ENCODE measurements around the gene NEUROG3.
A peak's percentile ranks its signal among the peaks of the same experiment; 100 is the strongest.
"Not testable (repeated sequence)": the region's sequence is repeated elsewhere in the genome, so short reads cannot be mapped to it uniquely, and the experiment has no call there.

The NEUROG3 gene

DNA sequence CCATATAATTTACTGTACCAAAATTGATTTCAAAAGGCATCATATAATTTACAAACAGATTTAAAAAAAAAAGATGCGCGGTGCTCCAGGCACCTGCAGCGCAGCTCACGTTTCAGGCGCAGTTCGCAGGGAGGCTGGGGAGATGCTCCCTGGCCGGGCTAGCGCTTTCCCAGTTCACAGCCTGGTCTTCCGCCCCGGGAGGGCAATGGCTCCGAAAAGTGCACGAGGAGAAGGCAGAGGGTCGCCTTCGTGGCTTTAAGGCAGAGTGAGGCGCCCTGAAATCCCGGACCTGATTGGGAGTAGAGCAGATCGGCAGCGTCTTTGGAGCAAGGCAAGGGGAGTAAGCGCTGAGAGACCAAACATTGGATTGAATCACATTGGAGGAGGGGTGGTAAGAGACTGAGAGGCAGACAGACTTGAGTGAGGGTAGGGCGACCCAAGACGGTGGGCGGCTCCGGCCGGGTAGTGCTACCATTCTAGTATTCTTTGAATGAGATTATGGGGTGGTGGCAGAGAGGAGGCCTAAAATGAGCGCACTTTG lies 1.5 kb downstream of the NEUROG3 start:
- DNase-seq (ENCODE audit: low read depth): no peak

DNA sequence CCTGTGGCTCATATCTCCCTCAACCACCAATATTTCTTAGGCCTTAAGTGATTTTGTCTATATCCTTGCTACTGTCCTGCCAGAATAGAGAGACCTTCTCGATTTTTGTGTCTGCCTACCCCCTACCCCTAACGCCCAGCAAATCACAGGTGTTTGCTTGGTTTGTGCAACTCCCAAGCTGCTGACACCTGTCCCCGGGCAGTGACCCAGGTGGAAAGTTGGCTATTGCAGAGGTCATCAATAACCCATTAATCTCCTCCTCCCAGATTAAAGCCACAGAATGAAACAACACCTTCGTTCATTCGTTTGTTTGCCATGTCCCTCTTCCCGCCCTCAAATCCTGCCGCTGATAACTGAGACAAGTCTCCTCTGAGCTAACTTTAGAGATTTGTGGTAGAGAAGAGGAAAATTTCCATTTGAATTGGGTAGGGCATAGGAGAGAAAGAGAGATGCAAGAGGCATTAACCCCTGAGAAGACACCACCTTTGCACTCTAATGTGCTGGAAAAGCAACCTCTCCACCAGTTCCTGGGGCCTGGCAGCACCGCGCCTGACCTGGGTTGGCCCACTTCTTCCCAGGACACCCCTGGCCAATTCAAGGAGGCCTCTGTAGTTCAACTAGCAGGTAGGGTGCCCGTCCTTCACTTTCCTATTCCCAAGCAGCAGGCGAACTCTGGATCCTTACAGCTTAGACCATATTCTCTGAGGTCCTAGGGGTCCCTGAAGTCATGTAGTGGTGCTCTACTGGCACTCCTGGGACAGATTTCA lies 3.0 kb downstream of the NEUROG3 start:
- DNase-seq (ENCODE audit: low read depth): no peak

DNA sequence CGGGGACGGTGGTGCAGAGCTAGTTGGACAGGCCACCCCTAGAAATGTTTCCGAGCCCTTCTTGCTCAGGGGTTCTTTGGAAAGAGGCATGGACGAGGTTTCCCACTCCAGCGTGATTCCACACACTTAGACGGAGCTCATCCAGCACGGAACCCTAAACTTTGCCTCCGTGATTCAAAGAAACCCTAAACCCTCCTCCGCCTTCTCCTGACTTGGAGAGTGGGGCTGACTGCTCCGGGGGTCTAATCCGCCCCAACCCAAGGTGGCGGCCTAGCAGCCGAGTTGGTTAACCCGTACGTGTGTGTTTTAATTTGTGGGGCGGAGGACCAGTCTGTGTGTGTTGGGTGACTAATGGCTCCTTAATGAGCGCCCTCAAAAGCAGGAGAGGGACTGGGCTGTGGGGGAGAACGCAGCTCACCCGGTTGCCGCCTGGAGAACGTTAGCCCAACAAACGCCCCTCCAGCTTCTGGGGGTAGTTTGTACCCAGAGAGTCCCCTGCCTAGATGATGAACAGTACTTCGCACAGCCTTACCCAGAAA lies 3.8 kb downstream of the NEUROG3 start:
- DNase-seq (ENCODE audit: low read depth): no peak

DNA sequence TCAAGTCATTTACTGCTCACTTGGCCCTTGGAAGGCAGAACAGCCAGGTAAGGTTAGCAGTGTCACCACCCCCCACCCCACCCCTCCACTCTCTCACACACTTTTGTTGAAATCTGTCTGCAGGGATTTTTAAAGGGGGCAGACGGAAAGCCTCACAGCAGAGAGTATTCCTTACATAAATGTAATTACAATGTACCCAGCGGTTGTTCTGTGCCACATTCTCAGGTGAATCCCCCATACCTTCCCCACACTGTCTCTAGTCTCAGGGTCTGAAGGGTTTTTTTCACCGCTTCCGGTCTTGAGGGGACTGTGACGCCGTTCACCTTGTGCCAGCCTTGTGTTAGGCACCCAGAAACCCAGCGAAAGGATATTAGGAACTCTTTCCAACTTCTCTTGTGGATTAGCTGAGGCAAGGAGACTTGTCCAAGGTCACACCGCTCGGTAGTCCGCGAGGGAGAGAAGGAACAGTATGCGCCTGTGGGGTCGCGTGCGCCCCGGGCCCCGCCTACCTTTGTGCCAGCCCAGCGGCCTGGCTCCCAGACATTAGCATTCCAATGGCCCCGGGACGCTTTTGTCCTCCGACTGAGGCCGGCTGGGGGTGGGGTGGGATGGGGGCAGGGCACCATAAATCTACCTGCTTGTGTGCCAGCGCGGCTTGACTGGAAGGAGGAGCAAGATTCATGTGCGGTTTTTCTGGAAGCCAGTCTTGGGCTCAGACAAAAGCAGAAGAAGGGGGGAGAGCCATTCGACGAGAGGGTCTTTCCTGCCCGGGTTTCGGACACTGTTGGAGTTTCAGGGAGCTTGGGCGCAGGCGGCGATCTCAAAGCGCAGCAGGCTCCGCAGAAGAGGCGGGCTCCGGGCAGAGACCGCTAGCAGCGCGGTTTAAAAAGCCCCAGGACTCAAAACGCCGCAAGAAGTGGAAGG lies 4.5 kb downstream of the NEUROG3 start:
- DNase-seq (ENCODE audit: low read depth): no peak

DNA sequence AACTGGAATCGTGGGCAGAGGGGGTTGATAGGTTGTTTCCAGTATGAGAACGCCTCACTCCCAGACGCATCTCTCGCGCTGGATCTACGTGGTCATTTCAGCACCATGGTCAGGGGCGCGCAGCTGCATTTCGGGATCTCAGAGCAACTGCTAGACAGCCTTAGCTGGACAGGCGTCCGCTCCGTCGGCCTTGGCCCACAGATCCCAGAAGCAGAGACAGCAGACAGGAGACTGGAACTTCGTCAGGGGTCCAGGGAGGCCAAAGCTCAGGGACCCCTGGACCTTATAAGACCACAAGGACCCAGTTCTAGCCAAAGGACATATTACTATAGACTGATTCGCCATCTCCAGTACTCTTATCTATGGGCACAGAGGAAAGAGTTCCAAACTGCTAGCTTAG lies 5.3 kb downstream of the NEUROG3 start:
- peak; percentile 37 for DNase-seq (ENCODE audit: low read depth)

DNA sequence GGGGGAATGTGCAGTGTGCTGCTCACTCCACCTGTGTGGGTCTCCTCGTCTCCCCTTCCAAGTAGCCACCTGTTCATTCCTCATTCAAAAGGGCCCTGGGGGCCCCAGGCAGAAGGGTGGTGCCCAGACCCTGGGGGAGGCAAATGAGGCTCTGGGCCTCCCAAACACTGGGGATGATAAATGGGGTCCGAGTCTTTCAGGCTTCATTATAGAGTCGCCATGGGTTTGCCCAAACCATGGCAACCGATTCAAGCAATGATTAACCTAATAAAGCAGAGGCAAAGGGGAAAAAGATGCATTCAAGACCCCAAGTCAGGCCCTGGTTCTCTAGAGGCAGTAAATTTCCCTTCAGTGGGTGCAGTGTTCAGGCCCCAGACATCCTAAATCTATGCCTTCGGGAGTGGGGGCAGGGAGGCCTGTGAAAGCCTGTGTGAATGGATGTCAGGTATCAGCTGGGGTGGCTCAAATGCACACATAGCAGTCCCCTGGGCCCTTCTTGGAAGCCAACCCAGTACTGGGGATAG lies 10.4 kb downstream of the NEUROG3 start:
- DNase-seq (ENCODE audit: low read depth): no peak

DNA sequence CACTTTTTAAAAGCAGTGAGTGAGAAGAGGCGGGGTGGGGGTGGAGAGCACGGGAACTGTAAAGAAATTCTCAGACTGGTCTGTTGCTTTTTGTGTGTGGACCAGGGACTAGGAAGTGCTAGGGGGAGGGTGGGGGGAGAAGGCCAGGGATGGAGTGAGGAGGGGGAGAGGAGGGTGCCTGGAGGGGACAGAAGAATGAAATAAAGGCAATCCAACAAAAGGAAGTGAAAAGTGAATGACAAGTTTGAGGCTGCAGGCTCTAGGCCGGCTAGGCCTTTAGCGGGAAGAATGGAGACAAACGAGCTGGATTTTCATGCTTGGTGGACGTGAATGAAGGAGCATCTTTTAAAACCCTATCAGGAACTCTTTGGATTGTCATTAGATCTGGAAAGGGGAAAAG lies 13.7 kb downstream of the NEUROG3 start:
- DNase-seq (ENCODE audit: low read depth): no peak

DNA sequence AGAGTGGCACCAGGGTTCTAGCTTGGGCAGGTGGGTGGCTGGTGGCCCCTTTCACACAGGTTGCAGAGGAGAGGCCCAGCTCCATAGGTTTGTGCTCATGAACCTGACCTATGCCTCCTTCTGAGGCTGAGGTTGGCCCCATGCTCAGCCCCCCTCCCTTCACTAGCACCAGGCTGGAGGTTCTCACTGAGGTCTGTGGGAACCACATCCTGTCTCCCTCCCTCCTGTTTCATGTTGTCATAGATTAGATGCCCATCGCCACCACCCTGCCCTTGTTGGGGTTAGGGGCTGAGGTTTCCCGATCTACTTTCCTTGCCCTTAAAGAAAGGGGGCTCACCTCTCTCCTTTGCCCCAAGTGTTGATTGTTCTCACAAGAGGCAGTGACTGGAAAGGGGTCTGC lies 14.7 kb downstream of the NEUROG3 start:
- no peak for DNase-seq (ENCODE audit: low read depth)

DNA sequence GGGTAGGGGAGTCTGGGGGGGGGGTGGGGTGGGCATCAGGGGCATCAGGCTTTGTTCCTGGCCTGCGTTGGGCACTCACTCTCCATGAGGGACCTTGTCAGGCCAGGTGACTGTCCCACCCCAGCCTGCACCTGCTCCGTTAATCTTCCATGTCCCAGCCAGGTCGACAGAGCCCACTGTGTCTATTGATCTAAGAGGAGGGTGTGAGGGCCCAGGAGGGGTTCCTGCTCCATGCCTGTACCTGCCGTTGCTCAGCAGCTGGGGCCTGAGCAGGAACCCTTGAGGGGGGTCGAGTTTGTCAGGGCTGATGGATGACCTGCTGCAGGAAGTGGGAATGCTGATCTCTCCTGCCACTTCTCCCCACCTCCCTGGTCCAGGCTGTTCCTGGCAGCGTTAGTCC lies 18.6 kb downstream of the NEUROG3 start:
- DNase-seq (ENCODE audit: low read depth): no peak

DNA sequence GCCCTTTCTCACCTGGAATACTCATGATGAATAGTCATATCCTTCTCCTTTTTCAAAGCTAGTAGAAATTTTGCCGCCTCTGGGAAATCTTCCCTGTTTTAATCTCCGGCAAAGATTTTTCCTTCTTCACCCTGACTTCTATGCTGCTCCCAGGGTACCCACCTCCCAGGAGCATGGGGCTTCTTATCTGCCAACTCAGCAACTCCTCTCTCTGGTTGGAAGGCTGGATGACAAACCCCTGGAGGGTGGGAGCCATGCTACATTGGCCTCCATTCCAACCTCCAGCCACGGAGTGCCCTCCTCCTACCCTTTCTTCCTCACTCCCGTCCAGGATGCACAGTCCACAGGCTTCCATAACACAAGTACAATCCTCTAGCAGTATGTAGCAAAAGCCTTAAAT lies 19.9 kb downstream of the NEUROG3 start:
- no peak for DNase-seq (ENCODE audit: low read depth)

DNA sequence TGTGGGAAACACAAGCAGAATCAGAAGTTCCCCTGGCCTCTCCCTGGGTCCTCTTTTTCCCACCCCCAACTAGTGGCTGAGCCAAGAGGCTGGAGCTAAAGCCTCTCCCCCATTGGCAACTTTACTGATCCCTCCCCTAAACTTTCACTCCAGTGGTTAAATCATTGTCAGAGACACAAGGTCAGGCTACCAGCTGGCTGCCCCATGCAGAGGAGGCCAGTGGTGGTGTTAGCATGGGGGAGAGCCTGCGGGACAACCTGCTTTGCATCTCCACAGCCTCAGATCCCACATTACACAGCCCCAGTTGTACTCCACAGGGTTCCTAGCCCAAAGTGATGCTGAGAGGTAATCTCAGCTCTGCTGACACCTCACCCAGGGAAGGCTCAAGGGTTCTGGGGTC lies 21.0 kb downstream of the NEUROG3 start:
- no peak for DNase-seq (ENCODE audit: low read depth)

DNA sequence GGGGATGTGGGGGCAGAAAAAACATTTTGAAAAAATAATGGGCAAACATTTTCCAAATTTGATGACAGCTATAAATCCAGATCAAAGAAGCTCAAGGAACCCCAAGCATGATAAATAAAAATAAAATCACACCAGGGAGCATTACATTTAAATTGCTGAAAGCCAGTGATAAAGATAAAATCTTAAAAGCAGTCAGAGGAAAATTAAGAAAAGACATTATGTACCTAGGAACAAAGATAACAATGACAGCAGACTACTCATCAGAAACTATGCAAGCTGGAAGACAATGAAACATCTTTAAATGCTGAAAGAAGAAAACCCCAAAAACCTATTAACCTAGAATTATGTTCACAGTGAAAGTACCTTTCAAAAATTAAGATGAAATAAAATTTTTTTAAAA lies 23.3 kb downstream of the NEUROG3 start:
- no peak for DNase-seq (ENCODE audit: low read depth)

DNA sequence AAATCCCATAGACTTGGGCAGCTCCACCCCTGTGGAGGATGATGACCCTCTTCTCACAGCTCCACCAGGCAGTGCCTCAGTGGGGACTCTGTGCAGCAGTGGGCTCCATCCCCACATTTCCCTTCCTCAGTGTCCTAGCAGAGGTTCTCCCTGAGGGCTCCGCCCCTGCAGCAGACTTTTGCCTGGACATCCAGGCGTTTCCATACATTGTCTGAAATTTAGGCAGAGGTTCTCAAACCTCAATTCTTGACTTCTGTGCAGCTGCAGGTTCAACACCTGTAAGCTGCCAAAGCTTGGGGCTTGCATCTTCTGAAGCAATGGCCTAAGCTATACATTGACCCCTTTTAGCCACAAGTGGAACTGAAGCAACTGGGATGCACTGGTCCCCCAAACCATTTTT lies 31.8 kb downstream of the NEUROG3 start:
- DNase-seq (ENCODE audit: low read depth): no peak

DNA sequence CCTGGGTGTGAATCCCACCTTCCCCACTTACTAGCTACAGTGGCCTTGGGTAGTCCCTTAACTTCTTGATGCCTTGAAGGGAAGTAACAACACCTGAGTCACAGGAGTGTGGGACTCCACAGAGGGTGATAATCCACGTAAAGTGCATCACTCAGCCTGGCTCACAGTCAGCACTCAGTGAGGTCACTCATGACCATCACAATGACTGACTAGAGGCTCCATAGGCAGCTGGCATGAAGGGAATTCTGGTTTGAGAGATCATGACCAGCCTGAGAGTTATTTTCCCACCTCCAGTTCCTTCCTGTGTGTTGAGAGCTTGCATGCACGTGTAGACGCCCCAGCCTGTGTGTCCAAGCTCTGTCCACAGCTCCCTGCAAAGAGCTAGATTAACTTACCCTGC lies 34.8 kb downstream of the NEUROG3 start:
- DNase-seq (ENCODE audit: low read depth): no peak

DNA sequence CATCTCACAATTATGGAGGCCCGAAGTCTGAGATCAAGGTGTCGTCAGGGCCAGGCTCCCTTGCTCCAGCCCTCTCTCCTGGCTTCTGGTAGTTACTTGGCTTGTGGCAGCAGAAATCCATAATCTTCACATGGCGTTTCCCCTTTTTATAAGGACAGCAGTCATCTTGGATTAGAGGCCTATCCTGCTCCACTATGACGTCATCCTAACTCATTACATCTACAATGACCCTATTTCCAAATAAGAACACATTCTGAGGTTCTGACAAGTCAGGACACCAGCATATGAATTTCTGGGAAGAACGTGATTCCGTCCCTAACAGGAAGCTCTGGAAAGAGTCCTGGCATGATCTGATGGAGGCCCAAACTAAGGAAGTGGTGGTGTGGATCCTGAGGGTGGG lies 35.8 kb downstream of the NEUROG3 start:
- DNase-seq (ENCODE audit: low read depth): no peak

DNA sequence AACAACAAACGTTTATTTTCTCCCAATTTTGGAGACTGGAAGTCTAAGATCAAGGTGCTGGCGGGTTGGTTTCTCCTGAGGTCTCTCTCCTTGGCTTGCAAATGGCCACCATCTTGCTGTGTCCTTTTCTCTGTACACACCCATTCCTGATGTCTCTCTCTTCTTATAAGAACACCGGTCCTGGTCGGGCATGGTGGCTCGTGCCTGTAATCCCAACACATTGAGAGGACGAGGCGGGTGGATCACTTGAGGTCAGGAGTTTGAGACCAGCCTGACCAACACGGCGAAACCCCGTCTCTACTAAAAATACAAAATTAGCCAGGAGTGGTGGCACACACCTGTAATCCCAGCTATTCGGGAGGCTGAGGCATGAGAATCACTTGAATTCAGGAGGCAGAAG lies 36.7 kb downstream of the NEUROG3 start:
- DNase-seq (ENCODE audit: low read depth): not testable (repeated sequence)

DNA sequence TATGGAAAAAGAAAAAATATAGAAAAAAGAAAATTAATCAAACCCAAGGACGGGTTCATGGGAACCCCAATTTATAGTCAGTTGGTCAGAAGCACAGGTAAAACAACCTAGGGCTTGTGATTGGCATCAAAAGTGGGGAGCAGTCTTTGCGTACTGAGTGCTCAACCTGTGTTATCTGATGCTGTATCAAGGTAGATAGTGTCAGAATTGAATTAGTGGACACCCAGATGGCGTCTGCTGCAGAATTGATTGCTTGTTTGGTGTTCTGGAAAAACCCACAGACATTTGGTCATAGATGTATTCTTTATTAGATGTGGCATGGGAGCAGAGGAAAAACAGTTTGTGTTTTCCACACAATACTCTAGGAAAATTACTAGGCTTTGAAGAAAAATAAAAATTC lies 39.6 kb downstream of the NEUROG3 start:
- DNase-seq (ENCODE audit: low read depth): no peak

DNA sequence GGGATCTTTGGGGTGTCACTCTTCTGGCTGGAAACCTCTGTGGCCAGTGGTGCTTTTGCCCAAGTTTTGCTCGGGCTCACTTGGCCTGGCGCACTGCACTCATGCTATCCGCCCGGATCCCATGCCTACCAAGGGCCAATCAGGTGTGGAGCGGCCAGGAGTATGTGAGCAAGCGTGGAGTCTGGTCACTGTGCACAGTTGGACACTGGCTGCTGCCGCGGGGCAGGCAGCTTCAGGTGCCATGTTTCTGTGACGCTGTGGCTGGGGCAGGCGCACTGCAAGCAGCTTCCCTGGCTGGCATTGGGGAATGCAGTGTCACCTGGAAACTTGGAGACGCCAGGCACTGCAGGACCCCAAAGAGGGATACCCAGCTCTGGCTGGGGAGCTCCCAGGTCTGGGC lies 45.3 kb downstream of the NEUROG3 start:
- no peak for DNase-seq (ENCODE audit: low read depth)

Data from fibroblast of gingiva (primary cell).